H9 (cell line): Measurements from ENCODE around the gene FOLR1. TPM values are rescaled to one million over a fixed set of nuclear protein-coding genes. Genes with fewer than 3 reads are reported as not detected.

ENCODE experiments used
- DNase-seq: peaks from one replicate; pipeline ENCODE4 v3.0.0-alpha.2; 2017
- H2AFZ ChIP-seq: one replicate; pipeline ENCODE4 v1.6.1; 2013; ENCODE audit warnings: mild to moderate bottlenecking, low read length, control low read depth, moderate library complexity
- H2AK5ac ChIP-seq: 2 replicates; pipeline ENCODE4 v1.6.1; 2013; ENCODE audit warnings: low read length, control low read depth, mixed read lengths; ENCODE audit not compliant: insufficient read length
- H2BK120ac ChIP-seq: one replicate; pipeline ENCODE4 v1.6.1; 2013; ENCODE audit warnings: low read depth, mild to moderate bottlenecking, low read length, control low read depth, inconsistent platforms; ENCODE audit not compliant: poor library complexity, severe bottlenecking
- H2BK12ac ChIP-seq: 2 replicates; pipeline ENCODE4 v1.6.1; 2013; ENCODE audit warnings: low read length, control low read depth, mixed read lengths, low read depth; ENCODE audit not compliant: insufficient read length
- H2BK15ac ChIP-seq: 2 replicates; pipeline ENCODE4 v1.6.1; 2013; ENCODE audit warnings: low read depth, low read length, control low read depth
- H2BK20ac ChIP-seq: one replicate; pipeline ENCODE4 v1.6.1; 2013; ENCODE audit warnings: low read depth, mild to moderate bottlenecking, low read length, control low read depth, inconsistent platforms; ENCODE audit not compliant: poor library complexity, severe bottlenecking
- H2BK5ac ChIP-seq: 2 replicates; pipeline ENCODE4 v1.6.1; 2013; ENCODE audit warnings: low read length, control low read depth, mixed read lengths; ENCODE audit not compliant: insufficient read length
- H3K14ac ChIP-seq: 2 replicates; pipeline ENCODE4 v1.6.1; 2013; ENCODE audit warnings: low read length, control low read depth; ENCODE audit not compliant: insufficient read depth
- H3K18ac ChIP-seq: 2 replicates; pipeline ENCODE4 v1.6.1; 2013; ENCODE audit warnings: low read depth, mild to moderate bottlenecking, mixed read lengths, low read length, control low read depth; ENCODE audit not compliant: insufficient read length
- H3K23ac ChIP-seq: 2 replicates; pipeline ENCODE4 v1.6.1; 2013; ENCODE audit warnings: low read length, control low read depth, mixed read lengths, low read depth; ENCODE audit not compliant: insufficient read length
- H3K23me2 ChIP-seq: 2 replicates; pipeline ENCODE4 v1.6.1; 2013; ENCODE audit warnings: low read depth, mild to moderate bottlenecking, mixed read lengths, low read length, control low read depth; ENCODE audit not compliant: insufficient read length, poor library complexity, severe bottlenecking
- H3K27ac ChIP-seq: 2 replicates; pipeline ENCODE4 v1.5.1; 2013; ENCODE audit warnings: low read length, control low read depth, mixed read lengths, low read depth; ENCODE audit not compliant: insufficient read length
- H3K27me3 ChIP-seq: 2 replicates; pipeline ENCODE4 v1.6.1; 2013; ENCODE audit warnings: low read length, control low read depth, inconsistent platforms; ENCODE audit not compliant: insufficient read depth
- H3K4ac ChIP-seq: 2 replicates; pipeline ENCODE4 v1.6.1; 2013; ENCODE audit warnings: low read depth, mild to moderate bottlenecking, control low read depth, inconsistent platforms, low read length, moderate library complexity
- H3K4me1 ChIP-seq: 2 replicates; pipeline ENCODE4 v1.6.1; 2013; ENCODE audit warnings: low read length, control low read depth, inconsistent platforms; ENCODE audit not compliant: insufficient read depth
- H3K4me2 ChIP-seq: 2 replicates; pipeline ENCODE4 v1.6.1; 2013; ENCODE audit warnings: low read length, control low read depth, mixed read lengths; ENCODE audit not compliant: insufficient read length, insufficient read depth
- H3K56ac ChIP-seq: 2 replicates; pipeline ENCODE4 v1.6.1; 2013; ENCODE audit warnings: low read depth, mild to moderate bottlenecking, mixed read lengths, low read length, control low read depth; ENCODE audit not compliant: insufficient read length
- H3K79me1 ChIP-seq: 2 replicates; pipeline ENCODE4 v1.6.1; 2013; ENCODE audit warnings: low read depth, mild to moderate bottlenecking, moderate library complexity, low read length, control low read depth, inconsistent platforms; ENCODE audit not compliant: insufficient read depth, poor library complexity, severe bottlenecking
- H3K79me2 ChIP-seq: 2 replicates; pipeline ENCODE4 v1.6.1; 2013; ENCODE audit warnings: low read length, control low read depth, inconsistent platforms; ENCODE audit not compliant: insufficient read depth
- H3K9ac ChIP-seq: 2 replicates; pipeline ENCODE4 v1.6.1; 2013; ENCODE audit warnings: low read length, control low read depth, mixed read lengths; ENCODE audit not compliant: insufficient read length; ENCODE audit errors: extremely low read depth
- H3K9me3 ChIP-seq: one replicate; pipeline ENCODE4 v1.6.1; 2013; ENCODE audit warnings: low read depth, low read length, inconsistent platforms; ENCODE audit not compliant: control insufficient read depth
- H3T11ph ChIP-seq: one replicate; pipeline ENCODE4 v1.6.1; 2013; ENCODE audit warnings: mild to moderate bottlenecking, low read length, control low read depth, inconsistent platforms
- H4K20me1 ChIP-seq: one replicate; pipeline ENCODE4 v1.6.1; 2013; ENCODE audit not compliant: control insufficient read depth, insufficient read length, insufficient read depth
- H4K5ac ChIP-seq: 2 replicates; pipeline ENCODE4 v1.6.1; 2013; ENCODE audit warnings: low read depth, mild to moderate bottlenecking, mixed read lengths, low read length, control low read depth; ENCODE audit not compliant: insufficient read length
- H4K8ac ChIP-seq: replicated peaks from 2 replicates; pipeline ENCODE4 v1.6.1; 2013; ENCODE audit warnings: low read length, control low read depth, mixed read lengths, low read depth; ENCODE audit not compliant: insufficient read length
- H4K91ac ChIP-seq: 2 replicates; pipeline ENCODE4 v1.6.1; 2013; ENCODE audit warnings: low read depth, mild to moderate bottlenecking, moderate library complexity, mixed read lengths, low read length, control low read depth; ENCODE audit not compliant: insufficient read length
- H3K27ac Mint-ChIP-seq, 3 experiments: 2 replicates in 2 of 3; 3 replicates in 1 of 3; pipeline ENCODE4 v1.8.0; 2020 to 2021; ENCODE audit warnings: mixed read lengths in 3 of 3, mild to moderate bottlenecking in 1 of 3, moderate library complexity in 1 of 3
- H3K27me3 Mint-ChIP-seq: 2 replicates; pipeline ENCODE4 v1.8.0; 2021; ENCODE audit warnings: low read depth, mild to moderate bottlenecking, moderate library complexity, mixed read lengths
- H3K36me3 Mint-ChIP-seq, 3 experiments: 2 replicates in 2 of 3; 3 replicates in 1 of 3; pipeline ENCODE4 v1.8.0; 2020 to 2021; ENCODE audit warnings: low read depth in 3 of 3, mixed read lengths in 3 of 3; ENCODE audit not compliant: insufficient read depth in 1 of 3
- H3K4me1 Mint-ChIP-seq, 2 experiments: 2 replicates each; pipeline ENCODE4 v1.8.0; 2020; ENCODE audit warnings: mixed read lengths in 2 of 2
- H3K4me3 Mint-ChIP-seq, 2 experiments: 2 replicates in 1 of 2; 3 replicates in 1 of 2; pipeline ENCODE4 v1.8.0; 2020 to 2021; ENCODE audit warnings: mild to moderate bottlenecking in 2 of 2, mixed read lengths in 2 of 2, moderate library complexity in 1 of 2
- H3K9me3 Mint-ChIP-seq, 2 experiments: 2 replicates in 1 of 2; 3 replicates in 1 of 2; pipeline ENCODE4 v1.8.0; 2020; ENCODE audit warnings: mild to moderate bottlenecking in 2 of 2, mixed read lengths in 2 of 2, moderate library complexity in 1 of 2
- WGBS: extraction: QIAGEN DNeasy Blood & Tissue Kit; methylation state at CpG from one replicate; pipeline ENCODE4 v1.1.7; 2013; ENCODE audit warnings: missing lambda C conversion rate, low lambda C conversion rate, mixed read lengths; ENCODE audit not compliant: insufficient read length; ENCODE audit errors: extremely low coverage; 5-methylcytosine and 5-hydroxymethylcytosine counted together
- total RNA-seq: library from RNA; stranded (reverse); gene quantifications from 2 replicates; pipeline ENCODE4 v1.2.1, GENCODE V29; 2021
- TF ChIP-seq, protein P1 (sequence below): fragments of 200-600 bp; sonication (generic); conservative IDR thresholded peaks from 3 replicates; pipeline ENCODE4 v1.8.0; 2021; ENCODE audit warnings: antibody characterized with exemption, mild to moderate bottlenecking

Gene FOLR1
- total RNA-seq, 1 experiment from 2014 or later = 0.92 TPM

DNA sequence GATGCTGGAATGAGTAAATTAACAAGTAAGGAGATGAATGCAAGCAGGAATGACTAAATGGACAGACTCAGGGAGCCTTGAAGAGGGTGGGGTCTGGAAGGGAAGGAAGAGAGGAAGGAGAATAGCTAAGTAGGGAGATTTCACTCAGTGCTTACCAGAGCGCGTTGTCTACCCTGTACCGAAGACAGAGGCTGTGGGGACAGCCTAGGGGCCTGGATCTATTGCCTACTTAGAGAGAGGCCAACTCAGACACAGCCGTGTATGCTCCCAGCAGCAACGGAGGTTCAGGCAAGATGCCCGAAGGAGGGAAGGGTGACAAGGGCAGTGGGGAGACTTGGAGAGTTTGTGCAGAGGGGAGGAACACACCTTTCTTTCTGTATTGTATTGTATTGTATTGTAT is 24.7 kb downstream of the FOLR1 start, which contains the start of gene FOLR2:
FOLR2 (plus strand) TSS at position 157 of the 400 bp plus-strand sequence. CDS start 1,791 bp downstream, outside the sequence.
- Histone ChIP-seq H4K91ac (no peak within 1 kb of the TSS), H2BK20ac (no peak within 1 kb of the TSS), H3K4me2 (no peak within 1 kb of the TSS), H4K5ac (no peak within 1 kb of the TSS), H2BK120ac (no peak within 1 kb of the TSS), H3K9me3 (no peaks in the 10 kb centered on the region), H2AK5ac (no peak within 1 kb of the TSS), H2BK15ac (no peak within 1 kb of the TSS), H3K23ac (no peak within 1 kb of the TSS), H3K14ac (no peak within 1 kb of the TSS), H2BK5ac (no peak within 1 kb of the TSS), H3K23me2 (no peaks in the 10 kb centered on the region), H3K4me1 (no peaks in the 10 kb centered on the region), H3T11ph (no peak within 1 kb of the TSS), H3K56ac (no peak within 1 kb of the TSS), H4K20me1 (no peaks in the 10 kb centered on the region), H3K18ac (no peak within 1 kb of the TSS), H2AFZ (no peak within 1 kb of the TSS), H3K4ac (no peak within 1 kb of the TSS), H3K27ac (no peak within 1 kb of the TSS), H2BK12ac (no peak within 1 kb of the TSS), H3K9ac (no peak within 1 kb of the TSS), H3K79me1 (no peaks in the 10 kb centered on the region), H3K79me2 (no peaks in the 10 kb centered on the region; the same call in 1 of the 2 replicates), H3K27me3 (no peaks in the 10 kb centered on the region), H4K8ac (no peak within 1 kb of the TSS)
- Mint-ChIP-seq H3K36me3 (no peaks in the 10 kb centered on the region), H3K9me3 (no peaks in the 10 kb centered on the region), H3K4me1 (peaks cover 9 to 14% of the 10 kb centered on the region in 2 experiments; a peak in 3 of 4 replicates), H3K27ac (no peak within 1 kb of the TSS), H3K4me3 (no peak within 1 kb of the TSS), H3K27me3 (peaks cover 42% of the 10 kb centered on the region)
- no peak for DNase-seq
- WGBS = no CpG with 5 or more reads among the region's 6 CpGs
- TF ChIP-seq, protein P1, sequence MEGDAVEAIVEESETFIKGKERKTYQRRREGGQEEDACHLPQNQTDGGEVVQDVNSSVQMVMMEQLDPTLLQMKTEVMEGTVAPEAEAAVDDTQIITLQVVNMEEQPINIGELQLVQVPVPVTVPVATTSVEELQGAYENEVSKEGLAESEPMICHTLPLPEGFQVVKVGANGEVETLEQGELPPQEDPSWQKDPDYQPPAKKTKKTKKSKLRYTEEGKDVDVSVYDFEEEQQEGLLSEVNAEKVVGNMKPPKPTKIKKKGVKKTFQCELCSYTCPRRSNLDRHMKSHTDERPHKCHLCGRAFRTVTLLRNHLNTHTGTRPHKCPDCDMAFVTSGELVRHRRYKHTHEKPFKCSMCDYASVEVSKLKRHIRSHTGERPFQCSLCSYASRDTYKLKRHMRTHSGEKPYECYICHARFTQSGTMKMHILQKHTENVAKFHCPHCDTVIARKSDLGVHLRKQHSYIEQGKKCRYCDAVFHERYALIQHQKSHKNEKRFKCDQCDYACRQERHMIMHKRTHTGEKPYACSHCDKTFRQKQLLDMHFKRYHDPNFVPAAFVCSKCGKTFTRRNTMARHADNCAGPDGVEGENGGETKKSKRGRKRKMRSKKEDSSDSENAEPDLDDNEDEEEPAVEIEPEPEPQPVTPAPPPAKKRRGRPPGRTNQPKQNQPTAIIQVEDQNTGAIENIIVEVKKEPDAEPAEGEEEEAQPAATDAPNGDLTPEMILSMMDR = no peak
